Stimulated activated CD4-positive, alpha-beta T cell treated with anti-CD3 and anti-CD28 coated beads, Interleukin-4, amount 100 ng/mL, for 4 hours (primary cell): ENCODE measurements around the gene IMPACT.

Experiments used
- DNase-seq, 2 experiments: peaks; one replicate each; pipeline ENCODE4 v3.0.0-alpha.2; 2020

IMPACT gene

DNA sequence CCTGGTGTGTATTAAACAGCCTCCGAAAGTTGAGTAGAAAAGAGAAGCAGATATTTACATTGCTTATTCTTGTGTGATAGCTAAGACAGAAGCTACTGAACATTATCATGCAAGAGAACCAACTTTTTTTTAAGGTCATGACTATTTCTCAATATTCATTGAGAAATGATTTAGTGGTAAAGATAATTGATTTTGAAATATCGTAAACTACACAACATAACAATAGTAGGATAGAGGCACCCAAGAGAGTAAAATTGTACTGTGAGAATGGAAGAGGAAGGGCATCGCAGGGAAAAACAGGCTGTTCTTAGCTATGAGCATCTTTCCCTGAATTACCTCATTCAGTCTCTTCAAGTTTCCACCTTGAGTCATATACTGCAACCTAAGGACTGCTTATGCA is 59.2 kb downstream of the IMPACT start:
- no peak for DNase-seq

DNA sequence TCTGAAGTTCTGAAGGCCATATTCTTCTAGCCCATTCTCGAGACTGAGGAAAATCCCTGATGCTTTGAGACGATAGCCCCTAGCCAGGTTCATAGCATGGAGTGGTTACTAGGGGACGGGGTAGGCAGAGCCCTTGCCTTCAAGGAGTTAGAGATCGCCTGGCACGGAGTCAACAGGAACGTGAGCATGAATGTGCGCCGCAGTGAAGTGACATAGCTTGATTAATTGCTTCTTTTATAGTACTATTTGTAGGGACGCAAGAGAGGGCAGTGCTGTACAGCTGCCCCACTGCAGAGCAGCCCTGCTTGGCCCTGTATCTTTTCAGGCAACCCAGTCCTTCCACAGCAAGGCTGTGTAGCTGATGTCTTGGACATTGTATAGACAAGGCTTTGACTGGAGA is 60.2 kb downstream of the IMPACT start:
- DNase-seq = no peak

DNA sequence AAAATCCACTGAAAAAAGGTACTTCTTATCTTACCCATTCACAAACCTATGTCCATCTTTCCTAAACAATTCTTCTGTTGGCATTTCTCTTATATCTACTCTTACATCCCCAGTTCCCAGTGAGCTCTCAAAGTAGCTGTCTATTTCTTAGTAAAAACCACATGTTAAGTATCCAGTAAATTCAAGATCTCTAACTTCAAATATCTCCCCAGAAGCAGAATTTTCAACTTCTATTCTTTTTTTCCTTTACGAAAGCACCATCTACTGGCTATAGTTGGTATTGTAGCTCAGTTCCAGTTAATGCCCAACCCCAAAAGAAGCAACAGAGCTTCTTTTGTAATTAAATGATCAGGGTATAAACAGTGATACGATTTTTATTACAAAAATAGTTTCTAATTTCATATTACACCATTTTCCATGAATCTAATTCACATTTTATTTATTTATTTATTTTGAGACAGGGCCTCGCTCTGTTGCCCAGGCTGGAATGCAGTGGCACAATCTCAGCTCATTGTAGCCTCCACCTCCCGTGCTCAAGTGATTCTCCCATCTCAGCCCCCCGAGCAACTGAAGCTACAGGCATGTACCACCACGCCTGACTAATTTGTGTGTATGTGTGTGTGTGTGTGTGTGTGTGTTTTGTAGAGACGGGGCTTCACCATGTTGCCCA is 62.5 kb downstream of the IMPACT start:
- DNase-seq = no peak

DNA sequence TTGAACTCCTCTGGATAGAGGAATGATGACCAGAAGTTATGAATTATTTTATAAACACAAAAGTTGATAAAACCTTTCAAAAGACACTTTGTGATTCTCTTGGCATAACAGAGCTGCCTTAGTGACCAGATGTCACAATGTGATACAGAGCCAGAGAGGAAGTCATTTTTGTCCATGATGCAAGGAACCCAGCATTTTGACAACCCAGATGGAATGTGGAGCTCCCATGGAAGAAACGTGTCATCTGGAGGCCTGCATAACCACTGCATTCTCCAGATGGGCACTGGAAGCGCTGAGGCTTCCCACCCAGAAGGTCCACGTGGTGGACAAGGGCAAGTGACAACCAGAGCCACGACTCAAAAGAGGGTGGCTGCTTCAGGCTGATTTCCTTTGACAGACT is 64.1 kb downstream of the IMPACT start:
- no peak for DNase-seq

DNA sequence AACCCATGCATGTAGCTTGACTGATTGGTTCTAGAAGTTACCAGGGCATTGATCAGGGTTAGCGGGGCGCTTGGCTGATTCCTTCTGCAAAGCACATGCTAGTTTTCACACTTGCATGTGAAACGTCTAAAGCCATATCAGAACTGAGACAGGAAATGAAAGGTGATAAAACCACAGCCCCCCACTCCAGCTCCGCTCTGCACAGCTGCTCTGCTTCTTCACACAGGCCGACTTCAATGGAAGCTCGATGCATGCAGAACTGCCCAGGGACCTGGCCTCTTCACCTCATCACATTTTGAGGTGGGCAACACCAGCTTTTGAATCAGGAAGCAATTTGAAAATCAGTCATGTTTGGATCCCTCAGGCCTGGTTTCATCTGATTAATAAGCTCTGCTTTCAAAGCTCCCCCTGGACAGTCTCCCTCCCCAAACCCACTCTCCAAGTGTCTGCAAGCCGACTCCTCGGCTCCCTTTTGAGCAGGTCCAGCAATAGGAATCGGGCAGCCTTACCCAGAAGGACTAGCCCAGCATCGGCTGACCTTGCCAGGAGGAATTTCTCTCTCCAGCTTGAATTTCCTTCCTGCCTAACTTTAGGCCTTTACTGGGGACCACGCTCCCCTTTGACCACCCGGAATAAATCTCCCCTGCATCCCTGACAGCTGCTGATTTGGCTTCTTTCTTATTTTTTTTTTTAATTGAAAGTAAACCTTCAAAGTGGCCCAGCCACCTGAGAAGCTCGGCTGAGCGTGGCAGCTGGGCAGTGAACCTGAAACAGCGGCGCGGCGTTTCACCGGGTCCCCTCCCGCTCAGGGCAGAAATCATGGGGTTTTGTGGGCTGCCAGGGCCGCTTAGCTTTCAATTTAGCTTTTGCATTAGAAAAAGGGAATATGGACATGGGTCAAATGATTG is 65.7 kb downstream of the IMPACT start:
- no peak for DNase-seq

DNA sequence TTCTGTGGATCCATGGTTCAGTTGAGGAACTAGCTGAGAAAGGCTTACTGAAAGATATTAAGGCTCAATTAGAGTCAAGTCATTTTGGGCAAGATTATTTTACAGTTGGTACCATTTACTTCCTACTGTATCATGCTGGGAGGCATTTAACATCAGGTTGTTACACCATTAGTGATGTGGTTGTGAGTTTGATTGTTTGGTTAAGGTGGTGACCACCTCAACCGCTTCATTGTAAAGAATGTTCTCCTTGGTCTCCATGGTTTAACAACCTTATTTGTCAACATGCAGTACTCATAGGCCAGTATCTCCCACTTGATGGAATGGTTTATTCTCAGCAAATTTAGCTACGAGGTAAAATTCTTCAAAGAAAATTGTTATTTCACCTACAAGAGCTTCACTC is 68.1 kb downstream of the IMPACT start:
- DNase-seq = no peak

DNA sequence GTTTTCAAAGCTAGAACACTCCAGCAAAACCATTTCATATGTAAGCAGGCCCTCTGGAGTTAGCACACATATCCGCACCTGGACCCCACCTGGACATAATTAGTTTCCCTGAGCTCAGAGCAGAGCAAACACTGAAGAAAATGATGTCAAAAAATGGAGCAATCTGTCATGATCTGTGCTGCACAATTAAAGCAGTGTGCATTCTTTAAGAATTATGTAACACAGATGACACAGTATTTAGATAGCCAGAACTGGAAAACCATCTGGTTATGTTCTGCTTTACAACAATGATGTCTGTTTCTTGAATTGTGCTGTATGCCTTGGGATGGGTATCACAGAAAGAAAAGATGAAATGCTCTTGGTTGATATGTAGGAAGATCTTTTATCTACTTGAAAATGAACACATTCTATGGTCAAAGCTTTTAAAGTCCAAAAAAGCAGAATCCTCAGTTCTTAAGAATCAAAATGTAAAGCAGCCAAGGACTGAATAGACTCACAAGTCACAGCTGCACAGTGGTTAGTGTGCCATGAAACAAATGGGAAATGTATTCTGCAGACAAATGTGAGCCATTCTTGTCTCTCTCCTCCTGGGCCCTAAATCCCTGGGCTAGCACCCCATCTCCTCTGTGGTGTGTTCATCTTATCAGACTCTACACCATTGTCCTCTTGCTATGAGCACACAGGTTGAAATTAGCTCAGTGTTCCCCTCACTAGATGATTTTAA is 70.7 kb downstream of the IMPACT start:
- no peak for DNase-seq

DNA sequence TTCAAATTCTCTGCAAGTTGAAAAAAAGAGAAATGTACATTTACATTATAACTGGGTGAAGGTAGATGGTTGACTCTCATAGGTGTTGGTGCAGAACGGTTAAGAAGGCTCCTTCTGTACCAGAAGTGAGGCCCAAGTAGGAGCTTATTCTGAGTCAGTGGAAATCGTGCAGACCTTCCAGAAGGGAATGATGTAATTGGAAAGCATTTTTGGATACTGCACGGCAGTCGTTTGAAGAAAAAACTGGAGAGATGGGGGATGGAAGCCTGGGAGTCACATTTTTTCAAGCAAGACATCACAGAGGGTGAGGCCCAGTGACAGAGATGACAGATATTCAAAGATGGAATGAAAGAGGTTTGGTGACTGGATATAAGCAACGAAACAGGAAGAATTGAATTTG is 73.3 kb downstream of the IMPACT start:
- no peak for DNase-seq

DNA sequence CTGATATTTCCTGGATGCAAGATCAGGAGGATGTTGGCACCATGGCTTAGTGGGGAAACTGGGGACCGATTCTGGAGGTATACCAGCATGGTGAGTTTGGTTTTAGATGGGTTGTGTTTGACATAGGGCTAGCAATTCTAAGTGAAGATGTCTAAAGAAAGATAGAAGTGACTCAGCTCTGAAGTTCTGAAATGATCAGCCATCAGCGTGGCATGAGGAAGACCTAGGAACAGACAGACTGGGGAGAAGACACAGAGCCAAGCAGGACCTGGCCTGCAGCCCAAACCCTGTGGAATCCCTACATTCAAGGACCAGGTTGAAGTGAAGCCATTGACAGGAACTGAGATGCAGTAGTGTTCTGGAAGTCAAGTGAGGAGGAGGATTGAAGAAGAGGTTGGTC is 73.7 kb downstream of the IMPACT start:
- no peak for DNase-seq

DNA sequence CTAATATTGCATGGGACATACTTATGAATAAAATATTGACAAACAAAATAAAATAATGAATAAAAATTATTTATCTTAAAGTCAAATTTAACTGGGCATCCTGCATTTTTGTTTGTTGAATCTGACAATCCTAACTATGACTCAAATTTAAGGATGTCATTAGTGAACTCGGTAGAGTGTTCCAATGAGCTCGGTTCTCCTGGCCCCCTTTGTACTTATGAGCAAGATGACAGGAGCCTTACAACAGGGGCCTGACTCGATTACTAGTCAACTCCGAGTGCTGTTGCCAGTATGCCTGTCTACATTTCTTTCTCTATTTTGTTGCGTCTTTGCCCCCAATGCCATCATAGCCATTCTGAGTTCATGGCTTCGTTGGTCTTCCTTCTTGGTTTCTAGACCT is 74.3 kb downstream of the IMPACT start:
- DNase-seq = no peak

DNA sequence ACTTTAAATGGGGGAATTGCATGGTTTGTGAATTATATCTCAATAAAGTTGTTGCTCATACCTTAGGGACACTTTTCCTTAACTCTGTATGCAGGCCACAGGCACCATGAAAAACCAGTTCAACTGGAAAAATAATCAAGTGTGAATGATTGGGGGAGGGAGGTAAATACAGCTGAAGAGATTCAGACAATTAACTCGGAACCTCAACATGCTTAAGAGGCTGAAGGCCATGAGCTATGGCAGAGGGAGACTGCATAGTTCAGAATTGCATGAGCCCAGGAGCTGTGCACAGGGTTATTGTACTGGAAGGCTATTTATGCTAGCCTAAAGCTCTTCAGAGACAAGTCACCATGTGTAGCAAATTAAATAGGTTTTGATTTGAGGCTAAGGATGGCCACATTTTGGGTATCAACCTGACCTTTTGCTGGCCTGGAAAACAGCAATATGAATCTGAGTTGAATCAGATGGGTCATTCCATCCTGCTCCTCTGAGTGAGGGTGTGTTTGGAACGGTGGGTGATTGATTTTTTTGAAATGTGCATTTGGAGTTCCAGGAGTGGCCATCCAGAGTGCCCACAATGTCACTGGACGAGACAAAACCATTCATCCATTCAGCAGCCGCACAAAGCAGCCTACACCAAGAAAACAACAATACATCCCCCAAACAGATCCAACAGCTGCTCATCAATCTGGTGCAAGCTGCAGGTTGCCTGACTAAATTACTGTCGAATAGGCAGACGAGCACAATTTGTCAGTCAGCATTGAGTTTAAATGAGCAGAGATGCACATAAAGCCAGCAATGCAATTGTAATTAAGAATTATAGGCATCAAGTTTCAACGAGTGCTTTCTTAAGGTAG is 76.4 kb downstream of the IMPACT start:
- no peak for DNase-seq
